Effector memory CD8-positive, alpha-beta T cell (primary cell): ENCODE measurements around the gene GRIP2.
A peak's percentile ranks its signal among the peaks of the same experiment; 100 is the strongest.

Experiments used
- ATAC-seq: fragments of 150-1000 bp; cut with Tn5 transposase; replicated peaks from 2 replicates; pipeline ENCODE4 v1.10.0; 2021; ENCODE audit warnings: mild to moderate bottlenecking, moderate library complexity
- DNase-seq, 3 experiments: peaks; one replicate each; pipeline ENCODE4 v3.0.0; 2021
- H3K27ac Mint-ChIP-seq, 2 donors: one replicate each; pipeline ENCODE4 v1.8.0; 2022; ENCODE audit warnings: mild to moderate bottlenecking in 2 of 2, mixed read lengths in 2 of 2, moderate library complexity in 2 of 2
- H3K27me3 Mint-ChIP-seq, 2 donors: one replicate each; pipeline ENCODE4 v1.8.0; 2022; ENCODE audit warnings: mixed read lengths in 2 of 2
- H3K36me3 Mint-ChIP-seq: one replicate; pipeline ENCODE4 v1.8.0; 2022; ENCODE audit warnings: mild to moderate bottlenecking, moderate library complexity, mixed read lengths; ENCODE audit not compliant: insufficient read depth
- H3K4me1 Mint-ChIP-seq, 2 donors: one replicate each; pipeline ENCODE4 v1.8.0; 2022; ENCODE audit warnings: low read depth in 2 of 2, mixed read lengths in 2 of 2
- H3K4me3 Mint-ChIP-seq, 2 donors: one replicate each; pipeline ENCODE4 v1.8.0; 2022; ENCODE audit warnings: mild to moderate bottlenecking in 2 of 2, mixed read lengths in 2 of 2, moderate library complexity in 2 of 2
- H3K9me3 Mint-ChIP-seq, 2 donors: one replicate each; pipeline ENCODE4 v1.8.0; 2022; ENCODE audit warnings: mixed read lengths in 2 of 2

The GRIP2 gene

DNA sequence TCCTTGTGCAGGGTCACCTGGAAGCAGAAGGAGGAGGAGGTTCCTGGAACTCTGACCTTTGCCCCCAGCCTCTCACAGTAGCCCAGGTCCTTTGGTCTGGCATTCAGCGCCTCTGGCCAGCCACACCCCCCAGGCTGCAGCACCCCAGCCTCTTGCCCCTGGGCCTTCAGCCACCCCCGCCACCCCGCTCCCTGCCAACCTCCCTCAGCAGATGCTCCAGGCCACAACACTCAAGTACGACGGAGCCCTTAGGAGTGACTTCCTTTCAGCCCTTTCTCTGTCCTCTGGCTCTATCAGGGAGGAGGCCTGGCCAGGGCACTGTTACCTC, 45.2 kb downstream of the GRIP2 start:
- Mint-ChIP-seq H3K9me3 (no peaks in the 10 kb centered on the region), H3K4me1 (peaks cover 0 to 2% of the 10 kb centered on the region in 2 donors), H3K36me3 (peaks cover 2% of the 10 kb centered on the region), H3K27me3 (peaks cover 0 to 14% of the 10 kb centered on the region in 2 donors), H3K27ac (no peak overlapping the region), H3K4me3 (no peak overlapping the region)
- no peak for DNase-seq
- no peak for ATAC-seq

DNA sequence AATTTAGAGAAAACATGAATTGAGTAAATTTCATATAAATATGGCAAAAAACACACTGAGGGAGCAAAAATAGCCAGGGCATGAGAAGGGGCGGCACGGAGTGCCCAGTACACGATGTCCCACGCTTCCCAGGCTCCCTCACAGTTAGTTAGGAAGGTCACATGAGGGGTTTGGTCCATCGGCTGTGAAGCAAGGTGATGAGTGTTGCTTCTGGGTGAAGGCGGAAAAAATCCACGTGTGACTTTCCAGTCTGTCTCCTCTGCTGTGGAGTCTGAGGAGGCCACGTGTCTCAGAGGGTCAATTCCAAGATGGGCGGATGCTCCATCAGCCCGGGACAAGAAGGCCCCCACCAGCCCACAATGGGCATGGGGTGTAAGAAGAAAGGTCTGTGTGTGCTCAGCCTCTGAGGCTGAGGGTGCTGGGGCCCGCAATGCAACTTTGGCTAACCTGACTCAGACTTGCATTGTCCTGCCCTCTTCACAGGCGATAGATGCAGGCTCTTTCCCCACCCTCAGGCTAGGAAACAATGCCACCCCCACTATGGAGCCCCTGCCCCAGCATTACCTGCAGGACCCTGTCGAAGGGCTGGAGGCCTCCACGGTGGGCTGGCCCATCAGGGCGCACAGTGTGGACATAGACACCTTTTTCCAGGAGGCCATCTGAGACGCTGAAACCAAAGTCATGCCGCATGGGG, 45.7 kb downstream of the GRIP2 start:
- H3K4me3 Mint-ChIP-seq: no peak overlapping the region
- H3K27me3 Mint-ChIP-seq: peaks cover 0 to 14% of the 10 kb centered on the region in 2 donors
- no peaks in the 10 kb centered on the region for H3K9me3 Mint-ChIP-seq
- peaks cover 2% of the 10 kb centered on the region for H3K36me3 Mint-ChIP-seq
- H3K4me1 Mint-ChIP-seq: peaks cover 0 to 2% of the 10 kb centered on the region in 2 donors
- ATAC-seq (no peak), DNase-seq (no peak)
- H3K27ac Mint-ChIP-seq: peak overlapping the region in 1 of 2 donors; percentile 41

- no peak for ATAC-seq
- H3K27ac Mint-ChIP-seq: no peak overlapping the region
These were observed 46.9 kb downstream of the GRIP2 start for GRCh38 chr3:14492948-14493881.

DNA sequence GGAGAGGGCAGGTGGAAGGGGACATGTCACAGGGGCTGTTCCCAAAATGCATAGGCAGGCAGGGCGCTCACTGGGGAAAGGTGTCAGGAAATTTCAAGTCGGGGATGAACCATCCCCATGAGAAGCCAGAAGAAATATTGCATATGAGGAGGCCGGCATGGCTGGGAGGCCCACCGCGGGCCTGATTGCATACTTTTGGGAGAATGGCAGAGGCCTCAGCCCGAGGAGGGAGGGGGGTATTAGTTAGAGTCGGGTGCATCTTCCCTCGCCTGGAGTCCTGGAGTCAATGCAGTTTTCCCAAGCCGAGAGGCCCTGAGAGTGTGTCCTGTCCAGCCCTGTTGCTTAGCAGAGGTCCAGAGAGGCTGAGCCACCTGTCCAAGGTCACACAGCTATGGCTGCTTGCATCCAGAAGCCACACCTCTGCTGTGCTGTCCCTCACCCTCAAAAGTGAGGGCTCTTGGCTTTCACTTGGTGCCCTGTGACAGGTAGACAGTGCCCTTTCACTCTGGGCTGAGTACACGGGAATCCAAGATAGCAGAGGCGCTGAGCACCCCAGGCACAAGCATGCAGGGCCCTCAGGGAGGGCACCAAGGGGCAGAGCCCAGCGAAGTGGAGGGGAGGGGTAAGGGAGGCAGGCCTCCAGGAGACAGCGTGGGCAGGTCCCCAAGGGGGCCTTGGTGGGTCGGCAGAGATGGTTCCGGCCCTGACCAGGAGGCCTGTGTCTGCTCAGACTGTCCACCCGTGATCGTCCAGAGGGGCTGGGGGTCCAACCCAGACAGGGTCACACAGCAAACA, 48.5 kb downstream of the GRIP2 start:
- Mint-ChIP-seq H3K9me3 (no peaks in the 10 kb centered on the region), H3K27me3 (no peaks in the 10 kb centered on the region), H3K4me3 (no peak overlapping the region), H3K36me3 (peaks cover 11% of the 10 kb centered on the region), H3K4me1 (peaks cover 0 to 3% of the 10 kb centered on the region in 2 donors), H3K27ac (no peak overlapping the region)
- no peak for DNase-seq
- ATAC-seq: no peak

More at GRCh38 chr3:14492948-14493881, 46.9 kb downstream of the GRIP2 start:
- Mint-ChIP-seq H3K27me3 (peaks cover 0 to 14% of the 10 kb centered on the region in 2 donors), H3K9me3 (no peaks in the 10 kb centered on the region), H3K4me3 (no peak overlapping the region), H3K36me3 (peaks cover 2% of the 10 kb centered on the region), H3K4me1 (peaks cover 0 to 2% of the 10 kb centered on the region in 2 donors)
- DNase-seq: no peak

- peak overlapping the region in 1 of 2 donors; percentile 72 for H3K27ac Mint-ChIP-seq
- ATAC-seq (no peak), DNase-seq (no peak)
- peaks cover 11% of the 10 kb centered on the region for H3K36me3 Mint-ChIP-seq
- no peaks in the 10 kb centered on the region for H3K9me3 Mint-ChIP-seq
- H3K27me3 Mint-ChIP-seq: no peaks in the 10 kb centered on the region
- peaks cover 0 to 3% of the 10 kb centered on the region in 2 donors for H3K4me1 Mint-ChIP-seq
- no peak overlapping the region for H3K4me3 Mint-ChIP-seq
These were observed 49.3 kb downstream of the GRIP2 start for GRCh38 chr3:14490831-14491230.

GRCh38 chr3:14490255-14490654, 49.9 kb downstream of the GRIP2 start:
- Mint-ChIP-seq H3K27me3 (no peaks in the 10 kb centered on the region), H3K9me3 (no peaks in the 10 kb centered on the region), H3K36me3 (peaks cover 11% of the 10 kb centered on the region), H3K4me1 (peaks cover 0 to 3% of the 10 kb centered on the region in 2 donors), H3K4me3 (no peak overlapping the region), H3K27ac (peak overlapping the region in 1 of 2 donors; percentile 72)
- DNase-seq (no peak), ATAC-seq (no peak)

- Mint-ChIP-seq H3K9me3 (no peaks in the 10 kb centered on the region), H3K27ac (peak overlapping the region in 1 of 2 donors; percentile 72), H3K27me3 (no peaks in the 10 kb centered on the region), H3K4me3 (no peak overlapping the region), H3K36me3 (peaks cover 16% of the 10 kb centered on the region), H3K4me1 (peaks cover 0 to 3% of the 10 kb centered on the region in 2 donors)
- ATAC-seq: no peak
- no peak for DNase-seq
These were observed 50.5 kb downstream of the GRIP2 start for GRCh38 chr3:14489641-14490040.

DNA sequence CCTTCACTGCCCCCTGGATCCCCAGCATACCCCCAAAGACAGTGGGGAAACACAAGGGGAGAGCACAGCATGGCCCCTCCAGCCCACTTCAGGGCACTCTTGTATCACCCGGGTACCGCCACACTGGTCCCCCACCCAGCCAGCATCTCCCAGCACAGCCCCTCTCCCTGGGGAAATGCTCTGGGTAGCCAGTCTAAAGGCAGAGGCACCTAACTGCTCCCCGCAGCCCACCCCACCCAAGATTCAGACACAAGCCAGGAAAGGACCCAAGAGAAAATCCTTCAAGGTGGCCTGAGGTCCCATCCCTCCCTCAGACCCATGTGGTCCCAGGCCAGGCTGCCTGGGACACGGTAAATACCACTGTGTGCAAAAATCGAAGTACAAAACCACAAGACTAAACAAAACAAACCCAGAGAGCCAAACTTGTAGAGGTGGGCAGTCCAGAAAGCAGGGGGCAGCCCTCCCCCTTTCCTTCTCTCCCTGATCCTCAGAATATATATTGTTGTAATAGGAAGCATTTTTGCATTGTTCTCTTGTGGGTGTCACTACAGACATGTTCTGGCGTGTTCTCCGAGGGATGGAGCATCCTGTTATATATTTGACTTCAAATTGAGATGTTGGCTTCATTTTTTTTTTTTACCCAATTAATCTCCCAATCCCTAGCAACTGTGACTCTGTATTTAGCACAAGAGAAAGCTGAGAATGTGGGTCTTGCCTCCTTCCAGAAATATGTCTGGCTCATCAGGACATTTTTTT, 51.7 kb downstream of the GRIP2 start:
- Mint-ChIP-seq H3K4me1 (peaks cover 0 to 3% of the 10 kb centered on the region in 2 donors), H3K36me3 (peaks cover 23% of the 10 kb centered on the region), H3K27me3 (no peaks in the 10 kb centered on the region), H3K4me3 (no peak overlapping the region), H3K27ac (peak overlapping the region in 1 of 2 donors; percentile 65), H3K9me3 (no peaks in the 10 kb centered on the region)
- no peak for DNase-seq
- ATAC-seq: no peak

DNA sequence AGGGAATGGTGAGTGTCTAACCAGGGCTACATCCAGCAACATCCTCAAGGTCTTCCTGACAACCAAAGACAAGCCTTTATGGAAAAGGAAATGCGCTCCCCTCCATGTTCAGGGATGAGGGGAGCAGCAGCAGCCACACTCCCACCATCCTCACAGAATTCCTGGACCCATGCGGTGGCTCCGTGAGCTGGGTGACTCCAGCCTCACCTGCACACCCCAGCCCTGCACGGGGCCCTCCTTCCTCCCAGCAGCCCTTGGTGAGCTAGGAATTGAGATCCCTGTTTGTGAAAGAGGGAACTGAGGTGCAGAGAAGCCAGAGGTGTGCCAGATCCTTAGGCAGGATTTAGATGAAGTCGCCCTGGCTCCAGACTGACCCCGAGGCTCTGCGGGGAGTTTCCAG, 52.3 kb downstream of the GRIP2 start:
- ATAC-seq: no peak
- Mint-ChIP-seq H3K27me3 (no peaks in the 10 kb centered on the region), H3K9me3 (no peaks in the 10 kb centered on the region), H3K4me1 (peaks cover 0 to 3% of the 10 kb centered on the region in 2 donors), H3K4me3 (no peak overlapping the region), H3K27ac (peak overlapping the region in 1 of 2 donors; percentile 65), H3K36me3 (peaks cover 23% of the 10 kb centered on the region)
- DNase-seq: no peak

DNA sequence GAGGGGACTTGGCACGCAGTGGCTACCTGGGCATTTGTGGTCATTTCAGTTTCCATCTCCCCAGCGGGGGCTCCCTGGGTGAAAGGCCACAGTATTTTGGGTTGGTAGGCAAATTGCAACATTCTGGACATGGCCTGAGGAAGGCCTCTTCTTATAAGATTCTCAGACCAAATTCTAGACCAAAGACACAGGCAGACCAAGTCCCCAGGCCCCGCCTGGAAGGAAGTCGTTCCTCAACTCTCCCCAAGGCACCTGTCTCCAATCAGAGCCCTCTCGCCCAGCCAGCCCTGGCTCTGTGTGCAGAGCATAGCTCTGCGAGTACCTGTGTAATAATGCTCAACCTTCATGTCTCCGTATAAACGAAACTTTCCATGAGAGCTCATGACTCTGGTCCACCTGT, 53.1 kb downstream of the GRIP2 start:
- peaks cover 0 to 3% of the 10 kb centered on the region in 2 donors for H3K4me1 Mint-ChIP-seq
- no peaks in the 10 kb centered on the region for H3K9me3 Mint-ChIP-seq
- H3K36me3 Mint-ChIP-seq: peaks cover 23% of the 10 kb centered on the region
- H3K27ac Mint-ChIP-seq: peak overlapping the region in 1 of 2 donors; percentile 44
- DNase-seq (no peak), ATAC-seq (no peak)
- H3K27me3 Mint-ChIP-seq: no peaks in the 10 kb centered on the region
- no peak overlapping the region for H3K4me3 Mint-ChIP-seq

DNA sequence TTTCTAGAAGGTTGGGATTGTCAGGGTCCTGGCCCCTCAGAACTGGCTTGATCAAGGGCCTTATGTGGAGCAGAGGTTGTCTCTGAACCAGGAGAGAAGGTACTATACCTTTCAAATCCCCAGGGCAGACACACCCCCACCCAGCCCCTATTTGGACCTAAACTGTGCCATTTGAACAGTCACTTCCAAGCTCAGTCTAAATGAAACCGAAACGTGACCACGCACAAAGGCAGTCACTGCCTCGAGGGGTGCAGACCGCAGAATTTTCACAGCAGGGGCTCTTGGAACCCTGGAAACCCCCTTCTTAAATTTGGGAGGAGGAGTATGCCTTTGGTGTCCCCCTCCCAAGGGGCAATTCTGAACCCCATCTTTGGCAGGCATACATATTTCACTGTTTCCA, 53.7 kb downstream of the GRIP2 start:
- Mint-ChIP-seq H3K27me3 (no peaks in the 10 kb centered on the region), H3K4me3 (no peak overlapping the region), H3K27ac (peak overlapping the region in 1 of 2 donors; percentile 38), H3K36me3 (peaks cover 23% of the 10 kb centered on the region), H3K4me1 (peaks cover 0 to 3% of the 10 kb centered on the region in 2 donors), H3K9me3 (no peaks in the 10 kb centered on the region)
- DNase-seq (no peak), ATAC-seq (no peak)

GRCh38 chr3:14485981-14486380, 54.2 kb downstream of the GRIP2 start:
- peaks cover 23% of the 10 kb centered on the region for H3K36me3 Mint-ChIP-seq

More at GRCh38 chr3:14485981-14486380, 54.2 kb downstream of the GRIP2 start:
- H3K4me3 Mint-ChIP-seq: no peak overlapping the region
- no peaks in the 10 kb centered on the region for H3K27me3 Mint-ChIP-seq
- H3K4me1 Mint-ChIP-seq: peaks cover 0 to 1% of the 10 kb centered on the region in 2 donors
- H3K9me3 Mint-ChIP-seq: no peaks in the 10 kb centered on the region
- DNase-seq (no peak), ATAC-seq (no peak)
- peak overlapping the region in 1 of 2 donors; percentile 38 for H3K27ac Mint-ChIP-seq
